HCT116 (cell line): ENCODE data around the gene TH.

ENCODE experiments used
- CBX3 ChIP-seq: IDR thresholded peaks from 2 replicates; pipeline ENCODE4 v1.6.1; 2012; ENCODE audit warnings: low read depth
- ELF1 ChIP-seq: IDR thresholded peaks from 2 replicates; pipeline ENCODE4 v1.6.1; 2012; ENCODE audit warnings: low read depth, borderline replicate concordance
- EZH2phosphoT487 ChIP-seq: fragments of 200-600 bp; IDR thresholded peaks from 2 replicates; pipeline ENCODE4 v1.6.1; 2018; ENCODE audit warnings: antibody characterized with exemption, borderline replicate concordance
- FOSL1 ChIP-seq: IDR thresholded peaks from 2 replicates; pipeline ENCODE4 v1.6.1; 2012; ENCODE audit warnings: low read depth
- POLR2A ChIP-seq: IDR thresholded peaks from 2 replicates; pipeline ENCODE4 v1.7.0; 2011; ENCODE audit warnings: borderline replicate concordance; ENCODE audit not compliant: insufficient read depth, insufficient read length; ENCODE audit errors: extremely low read depth
- POLR2AphosphoS5 ChIP-seq: IDR thresholded peaks from 2 replicates; pipeline ENCODE4 v1.6.1; 2011; ENCODE audit warnings: mild to moderate bottlenecking, low read depth, low read length, moderate library complexity
- SP1 ChIP-seq: IDR thresholded peaks from 2 replicates; pipeline ENCODE4 v1.6.1; 2012; ENCODE audit warnings: low read depth
- ZNF274 ChIP-seq: fragments of 200-500 bp; sonication (Bioruptor generic); IDR thresholded peaks from 2 replicates; pipeline ENCODE4 v1.6.1; 2014; ENCODE audit warnings: mild to moderate bottlenecking, low read depth, low read length, inconsistent platforms
- TF ChIP-seq, protein P1 (sequence below): IDR thresholded peaks from 2 replicates; pipeline ENCODE4 v1.6.1; 2012
- TF ChIP-seq, protein P2 (sequence below), 3 experiments: fragments of 200-600 bp in 1 of 3; sonication (generic) in 1 of 3; IDR thresholded peaks in 2 of 3; conservative IDR thresholded peaks in 1 of 3; 2 replicates each; pipeline ENCODE4 v1.5.1; 2012 to 2017; ENCODE audit warnings: low read depth in 2 of 3, low read length in 2 of 3, antibody characterized with exemption in 1 of 3, borderline replicate concordance in 1 of 3, control low read depth in 1 of 3, mild to moderate bottlenecking in 1 of 3, mixed read lengths in 1 of 3, mixed run types in 1 of 3, moderate library complexity in 1 of 3; ENCODE audit not compliant: insufficient read depth in 1 of 3
- TF ChIP-seq, protein P3 (sequence below): IDR thresholded peaks from 2 replicates; pipeline ENCODE4 v1.6.1; 2011; ENCODE audit warnings: mild to moderate bottlenecking, low read length, moderate library complexity; ENCODE audit not compliant: insufficient replicate concordance; ENCODE audit errors: extremely low read depth

DNA sequence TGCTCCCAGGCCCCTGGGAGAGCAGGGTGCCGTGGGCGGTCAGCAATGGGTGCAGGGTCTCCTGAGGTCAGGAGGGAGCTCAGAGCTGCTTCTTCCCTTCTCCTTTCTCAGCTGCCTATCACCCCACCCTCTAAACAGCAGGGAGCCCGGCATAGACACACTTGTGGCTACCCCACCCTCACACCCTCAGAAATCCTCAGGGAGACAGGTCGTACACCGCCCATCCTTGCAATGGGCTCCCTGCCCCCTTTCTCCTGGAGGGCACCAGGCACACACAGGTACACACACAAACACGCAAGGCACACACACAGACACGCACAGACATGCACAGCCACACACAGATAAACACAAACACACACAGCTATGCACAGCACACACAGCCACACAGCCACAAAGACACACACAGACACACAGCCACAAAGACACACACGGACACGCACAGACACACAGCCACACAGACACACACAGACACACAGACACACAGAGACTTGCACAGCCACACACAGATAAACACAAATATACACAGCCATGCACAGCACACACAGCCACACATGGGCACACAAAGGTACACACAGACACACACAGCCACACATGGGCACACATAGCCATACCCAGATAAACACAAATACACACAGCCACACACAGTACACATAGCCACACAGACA lies 44.9 kb upstream of the TH start:
- TF ChIP-seq SP1 (no peak), POLR2A (no peak), ZNF274 (no peak), FOSL1 (no peak), POLR2AphosphoS5 (no peak), EZH2phosphoT487 (no peak), CBX3 (no peak), ELF1 (no peak)
- TF ChIP-seq, protein P1, sequence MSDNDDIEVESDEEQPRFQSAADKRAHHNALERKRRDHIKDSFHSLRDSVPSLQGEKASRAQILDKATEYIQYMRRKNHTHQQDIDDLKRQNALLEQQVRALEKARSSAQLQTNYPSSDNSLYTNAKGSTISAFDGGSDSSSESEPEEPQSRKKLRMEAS, result no peak
- TF ChIP-seq, protein P2, sequence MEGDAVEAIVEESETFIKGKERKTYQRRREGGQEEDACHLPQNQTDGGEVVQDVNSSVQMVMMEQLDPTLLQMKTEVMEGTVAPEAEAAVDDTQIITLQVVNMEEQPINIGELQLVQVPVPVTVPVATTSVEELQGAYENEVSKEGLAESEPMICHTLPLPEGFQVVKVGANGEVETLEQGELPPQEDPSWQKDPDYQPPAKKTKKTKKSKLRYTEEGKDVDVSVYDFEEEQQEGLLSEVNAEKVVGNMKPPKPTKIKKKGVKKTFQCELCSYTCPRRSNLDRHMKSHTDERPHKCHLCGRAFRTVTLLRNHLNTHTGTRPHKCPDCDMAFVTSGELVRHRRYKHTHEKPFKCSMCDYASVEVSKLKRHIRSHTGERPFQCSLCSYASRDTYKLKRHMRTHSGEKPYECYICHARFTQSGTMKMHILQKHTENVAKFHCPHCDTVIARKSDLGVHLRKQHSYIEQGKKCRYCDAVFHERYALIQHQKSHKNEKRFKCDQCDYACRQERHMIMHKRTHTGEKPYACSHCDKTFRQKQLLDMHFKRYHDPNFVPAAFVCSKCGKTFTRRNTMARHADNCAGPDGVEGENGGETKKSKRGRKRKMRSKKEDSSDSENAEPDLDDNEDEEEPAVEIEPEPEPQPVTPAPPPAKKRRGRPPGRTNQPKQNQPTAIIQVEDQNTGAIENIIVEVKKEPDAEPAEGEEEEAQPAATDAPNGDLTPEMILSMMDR (IDR thresholded peaks at IDR 0.05 in 2 of 3, conservative IDR thresholded peaks at IDR 0.05 in 1 of 3; ENCODE audit: borderline replicate concordance in 1 of 3, insufficient read depth in 1 of 3, low read depth in 2 of 3, low read length in 2 of 3), result no peak
- TF ChIP-seq, protein P3, sequence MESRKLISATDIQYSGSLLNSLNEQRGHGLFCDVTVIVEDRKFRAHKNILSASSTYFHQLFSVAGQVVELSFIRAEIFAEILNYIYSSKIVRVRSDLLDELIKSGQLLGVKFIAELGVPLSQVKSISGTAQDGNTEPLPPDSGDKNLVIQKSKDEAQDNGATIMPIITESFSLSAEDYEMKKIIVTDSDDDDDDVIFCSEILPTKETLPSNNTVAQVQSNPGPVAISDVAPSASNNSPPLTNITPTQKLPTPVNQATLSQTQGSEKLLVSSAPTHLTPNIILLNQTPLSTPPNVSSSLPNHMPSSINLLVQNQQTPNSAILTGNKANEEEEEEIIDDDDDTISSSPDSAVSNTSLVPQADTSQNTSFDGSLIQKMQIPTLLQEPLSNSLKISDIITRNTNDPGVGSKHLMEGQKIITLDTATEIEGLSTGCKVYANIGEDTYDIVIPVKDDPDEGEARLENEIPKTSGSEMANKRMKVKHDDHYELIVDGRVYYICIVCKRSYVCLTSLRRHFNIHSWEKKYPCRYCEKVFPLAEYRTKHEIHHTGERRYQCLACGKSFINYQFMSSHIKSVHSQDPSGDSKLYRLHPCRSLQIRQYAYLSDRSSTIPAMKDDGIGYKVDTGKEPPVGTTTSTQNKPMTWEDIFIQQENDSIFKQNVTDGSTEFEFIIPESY, result no peak
